ENCODE measurements around the gene ALDH18A1.
"Not testable (repeated sequence)": the region's sequence is repeated elsewhere in the genome, so short reads cannot be mapped to it uniquely, and the experiment has no call there.

Gene ALDH18A1

GRCh38 chr10:95648138-95648537 is 8.4 kb downstream of the ALDH18A1 start:
- no peak for DNase-seq

GRCh38 chr10:95646160-95646559 is 10.4 kb downstream of the ALDH18A1 start:
- no peak for DNase-seq

- no peak for DNase-seq
These were observed 11.6 kb downstream of the ALDH18A1 start for GRCh38 chr10:95644901-95645300.

GRCh38 chr10:95640891-95641315 is 15.6 kb downstream of the ALDH18A1 start:
- DNase-seq = no peak

- DNase-seq = no peak
These were observed 18.6 kb downstream of the ALDH18A1 start for GRCh38 chr10:95637911-95638310.

- no peak for DNase-seq
These were observed 19.4 kb downstream of the ALDH18A1 start for GRCh38 chr10:95637140-95637539.

- DNase-seq = no peak
These were observed 21.2 kb downstream of the ALDH18A1 start for GRCh38 chr10:95635319-95635733.

- no peak for DNase-seq
These were observed 27.7 kb downstream of the ALDH18A1 start for GRCh38 chr10:95628786-95629185.

- DNase-seq = no peak
These were observed 30.0 kb downstream of the ALDH18A1 start for GRCh38 chr10:95626500-95626899.

GRCh38 chr10:95620415-95620814 is 36.1 kb downstream of the ALDH18A1 start:
- not testable (repeated sequence) for DNase-seq

- DNase-seq = no peak
These were observed 38.4 kb downstream of the ALDH18A1 start for GRCh38 chr10:95618101-95618500.

GRCh38 chr10:95616446-95616845 is 40.1 kb downstream of the ALDH18A1 start:
- DNase-seq = no peak

- no peak for DNase-seq
These were observed 43.2 kb downstream of the ALDH18A1 start for GRCh38 chr10:95613330-95613729.

- no peak for DNase-seq
These were observed 45.8 kb downstream of the ALDH18A1 start for GRCh38 chr10:95610727-95611126.

- DNase-seq = no peak
These were observed 49.6 kb downstream of the ALDH18A1 start for GRCh38 chr10:95606922-95607321.

- DNase-seq = no peak
These were observed 51.3 kb downstream of the ALDH18A1 start for GRCh38 chr10:95605163-95605562.

GRCh38 chr10:95604630-95605029 is 51.9 kb downstream of the ALDH18A1 start:
- no peak for DNase-seq

GRCh38 chr10:95602382-95602781 is 54.1 kb downstream of the ALDH18A1 start:
- no peak for DNase-seq

GRCh38 chr10:95601116-95601719 is 55.3 kb downstream of the ALDH18A1 start:
- DNase-seq = peak; percentile 49

GRCh38 chr10:95600158-95600557 is 56.4 kb downstream of the ALDH18A1 start:
- DNase-seq = no peak

GRCh38 chr10:95597788-95598187 is 58.7 kb downstream of the ALDH18A1 start:
- DNase-seq = no peak

- DNase-seq = no peak
These were observed 68.5 kb downstream of the ALDH18A1 start for GRCh38 chr10:95588025-95588424.

GRCh38 chr10:95579835-95580535 is 76.5 kb downstream of the ALDH18A1 start:
- DNase-seq = no peak

GRCh38 chr10:95579292-95579691 is 77.2 kb downstream of the ALDH18A1 start:
- DNase-seq = no peak

GRCh38 chr10:95578619-95579018 is 77.9 kb downstream of the ALDH18A1 start:
- DNase-seq = no peak
